SJCRH30 (cell line): ENCODE results near the gene BMP7. TPM values are rescaled to one million over a fixed set of nuclear protein-coding genes. Genes with fewer than 3 reads are reported as not detected.
A peak's percentile ranks its signal among the peaks of the same experiment; 100 is the strongest.
"Not testable (repeated sequence)": the region's sequence is repeated elsewhere in the genome, so short reads cannot be mapped to it uniquely, and the experiment has no call there.

Source experiments
- DNase-seq, 2 experiments: peaks; one replicate each; pipeline ENCODE4 v3.0.0-alpha.2; 2015 to 2020
- H3K27ac ChIP-seq: fragments of 250-450 bp; sonication (Bioruptor Pico); 2 replicates; pipeline ENCODE4 v1.5.1; 2020; ENCODE audit warnings: mild to moderate bottlenecking, moderate library complexity
- H3K27me3 ChIP-seq: fragments of 250-450 bp; sonication (Bioruptor Pico); 2 replicates; pipeline ENCODE4 v1.5.1; 2020; ENCODE audit warnings: mild to moderate bottlenecking, moderate library complexity
- H3K36me3 ChIP-seq: fragments of 250-450 bp; sonication (Bioruptor Pico); 2 replicates; pipeline ENCODE4 v1.5.1; 2020; ENCODE audit warnings: mild to moderate bottlenecking, moderate library complexity
- H3K4me1 ChIP-seq: fragments of 250-450 bp; sonication (Bioruptor Pico); 2 replicates; pipeline ENCODE4 v1.5.1; 2020; ENCODE audit warnings: mild to moderate bottlenecking, moderate library complexity
- H3K4me3 ChIP-seq: fragments of 250-450 bp; sonication (Bioruptor Pico); 2 replicates; pipeline ENCODE4 v1.5.1; 2020; ENCODE audit warnings: mild to moderate bottlenecking, moderate library complexity
- H3K9me3 ChIP-seq: fragments of 250-450 bp; sonication (Bioruptor Pico); replicated peaks from 2 replicates; pipeline ENCODE4 v1.5.1; 2020; ENCODE audit warnings: mild to moderate bottlenecking, moderate library complexity
- total RNA-seq: library from RNA; depleted of rRNA; stranded (reverse); fragments of >200 nt; shearing (Covaris generic); gene quantifications from 2 replicates; pipeline ENCODE4 v1.2.3, GENCODE V29; 2014

The BMP7 gene
- total RNA-seq, 1 experiment from 2014 or later, result 15.6 TPM

DNA sequence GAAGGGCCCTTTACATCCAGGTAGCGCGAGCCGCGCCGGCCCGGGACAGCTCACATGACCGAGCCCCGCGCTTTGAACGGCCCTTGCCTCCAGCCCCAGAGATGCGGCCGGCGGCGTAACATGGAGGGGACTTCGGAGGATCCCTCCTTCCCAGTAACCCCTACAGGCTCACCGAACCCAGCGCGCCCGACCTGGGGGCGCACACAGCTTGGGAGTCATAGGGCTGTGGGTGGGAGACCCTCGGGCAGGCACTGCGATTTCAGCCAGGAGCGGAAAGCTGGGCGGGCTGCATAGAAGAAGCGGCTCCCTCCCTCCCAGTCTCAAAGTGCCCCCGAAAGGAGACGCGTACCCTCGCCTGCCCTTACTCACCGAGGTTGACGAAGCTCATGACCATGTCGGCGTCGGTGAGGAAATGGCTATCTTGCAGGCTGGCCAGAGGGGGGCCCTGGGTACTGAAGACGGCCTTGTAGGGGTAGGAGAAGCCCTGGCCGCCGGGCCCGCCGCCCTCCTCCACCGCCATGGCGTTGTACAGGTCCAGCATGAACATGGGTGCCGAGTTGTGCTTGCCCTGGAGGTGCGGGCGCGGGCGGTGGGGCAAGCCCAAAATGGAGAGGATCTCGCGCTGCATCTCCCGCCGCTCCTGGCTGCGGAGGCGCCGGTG, 975 bp downstream of the BMP7 start:
- Histone ChIP-seq H3K4me3 (peak overlapping the region; percentile 64), H3K4me1 (peaks cover 36% of the 10 kb centered on the region)

DNA sequence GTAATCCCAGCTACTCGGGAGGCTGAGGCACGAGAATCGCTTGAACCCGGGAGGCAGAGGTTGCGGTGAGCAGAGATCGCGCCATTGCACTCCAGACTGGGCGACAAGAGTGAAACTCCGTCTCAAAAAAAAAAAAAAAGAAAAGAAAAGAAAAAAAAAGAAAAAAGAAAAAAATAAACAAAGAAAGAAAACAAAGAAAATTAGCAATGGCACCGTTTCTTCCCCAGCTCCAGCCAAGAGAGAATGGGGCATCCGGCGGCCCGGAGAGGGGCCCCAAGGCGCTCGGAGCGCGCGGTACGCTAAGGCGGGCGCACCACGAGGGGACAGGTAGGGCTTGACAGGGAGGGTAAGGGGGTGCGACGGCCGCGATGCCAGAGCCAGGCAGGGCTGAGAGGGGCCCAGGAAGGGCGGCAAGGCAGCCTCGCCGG, 1.5 kb downstream of the BMP7 start:
- H3K27me3 ChIP-seq, H3K9me3 ChIP-seq, H3K27ac ChIP-seq, H3K36me3 ChIP-seq, H3K4me3 ChIP-seq, DNase-seq: not testable (repeated sequence)
- H3K4me1 ChIP-seq, result peaks cover 37% of the 10 kb centered on the region

More for the DNA sequence above, 975 bp downstream of the BMP7 start:
- Histone ChIP-seq H3K36me3 (no peaks in the 10 kb centered on the region), H3K9me3 (no peaks in the 10 kb centered on the region), H3K27ac (no peak overlapping the region), H3K27me3 (no peaks in the 10 kb centered on the region)
- DNase-seq, result no peak

DNA sequence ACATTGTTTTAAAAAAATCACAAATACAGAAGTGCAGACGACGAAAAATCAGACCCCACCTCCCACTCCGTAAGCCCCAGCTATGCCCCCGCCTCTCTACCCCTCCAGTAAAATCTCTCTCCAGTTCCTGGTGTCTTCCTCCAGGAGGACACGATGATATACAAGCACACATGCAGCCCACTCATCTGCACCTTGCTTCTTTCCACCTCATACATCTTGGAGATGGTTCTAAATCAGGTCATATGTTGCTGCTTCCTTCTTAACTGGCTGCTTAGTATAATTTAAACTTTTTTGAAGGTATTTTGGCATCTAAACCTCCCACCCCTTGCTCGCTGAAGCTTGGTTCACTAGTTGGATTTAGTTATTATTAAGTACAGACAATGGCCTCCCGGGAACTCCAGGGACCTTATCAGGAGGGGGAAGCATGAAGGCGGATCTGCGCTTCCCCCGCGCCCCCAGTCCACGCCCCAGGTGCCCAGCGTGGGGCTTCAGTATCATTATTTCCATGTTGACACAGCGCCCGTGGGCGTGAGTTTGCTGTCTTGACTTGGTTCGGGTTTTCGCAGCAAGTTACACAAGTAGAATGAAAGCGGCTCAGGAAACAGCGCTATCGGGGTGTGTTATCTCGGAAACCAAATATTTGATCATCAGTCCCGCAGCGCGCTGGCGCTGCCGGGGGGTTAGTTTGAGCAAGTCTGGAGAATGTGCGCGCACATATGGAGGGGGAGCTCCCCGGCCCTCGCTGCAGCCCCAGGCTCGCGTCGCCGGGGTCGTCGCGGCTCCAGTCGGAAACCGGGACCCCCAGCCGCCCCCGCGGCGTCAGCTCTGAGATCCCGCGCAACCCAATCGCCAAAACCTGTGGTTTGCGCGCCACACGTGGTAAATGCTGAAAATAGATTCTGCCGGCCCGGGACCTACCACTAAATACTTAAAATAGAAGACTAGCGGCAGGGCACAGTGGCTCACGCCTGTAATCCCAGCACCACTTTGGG, 2.3 kb downstream of the BMP7 start:
- no peaks in the 10 kb centered on the region for H3K9me3 ChIP-seq
- H3K27ac ChIP-seq, result no peak overlapping the region
- peaks cover 45% of the 10 kb centered on the region for H3K4me1 ChIP-seq
- DNase-seq, result no peak
- no peaks in the 10 kb centered on the region for H3K36me3 ChIP-seq
- no peaks in the 10 kb centered on the region for H3K27me3 ChIP-seq
- H3K4me3 ChIP-seq, result no peak overlapping the region

DNA sequence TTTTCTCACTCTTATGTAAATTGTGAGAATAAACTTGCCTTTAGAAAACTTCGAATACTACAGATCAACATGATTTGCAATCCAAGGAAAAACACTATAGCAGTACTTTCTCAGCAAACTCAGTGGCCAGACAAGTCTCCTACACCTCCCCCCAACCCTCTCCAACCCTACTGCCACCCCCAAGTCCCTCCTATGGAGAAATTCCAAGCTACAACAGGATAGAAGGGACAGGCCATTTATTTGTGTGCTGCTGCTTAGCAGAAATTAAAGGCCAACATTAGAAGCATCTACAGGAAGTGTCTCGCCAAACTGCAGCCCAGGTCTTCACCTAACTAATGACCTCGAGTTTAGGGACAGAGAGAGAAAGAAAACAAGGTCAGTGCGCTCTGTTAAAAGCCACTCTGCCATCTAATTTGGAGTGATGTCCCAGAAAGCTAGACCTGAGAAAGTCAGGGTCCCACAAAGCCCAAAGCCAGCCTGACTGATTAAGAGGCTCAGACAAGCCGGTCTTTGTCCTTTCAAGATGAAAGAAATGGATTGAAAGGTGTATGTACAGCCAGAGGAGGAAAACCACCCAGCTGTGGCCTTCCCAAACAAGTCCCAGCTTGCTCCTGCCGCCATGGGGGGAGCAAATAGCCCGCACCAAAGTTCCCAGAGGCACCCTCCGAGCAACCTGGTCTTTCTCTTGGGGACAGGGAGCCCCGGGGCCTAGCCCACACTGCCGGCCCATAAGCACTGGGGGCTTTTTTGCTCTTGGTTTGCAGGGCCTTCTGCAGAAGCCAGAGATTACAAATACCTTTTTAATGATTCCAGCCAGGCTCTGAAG, 3.4 kb downstream of the BMP7 start:
- peaks cover 56% of the 10 kb centered on the region for H3K4me1 ChIP-seq
- peak in 1 of 2 experiments; percentile 63 for DNase-seq
- no peak overlapping the region for H3K27ac ChIP-seq
- no peaks in the 10 kb centered on the region for H3K36me3 ChIP-seq
- H3K9me3 ChIP-seq, result no peaks in the 10 kb centered on the region
- no peak overlapping the region for H3K4me3 ChIP-seq
- H3K27me3 ChIP-seq, result no peaks in the 10 kb centered on the region

DNA sequence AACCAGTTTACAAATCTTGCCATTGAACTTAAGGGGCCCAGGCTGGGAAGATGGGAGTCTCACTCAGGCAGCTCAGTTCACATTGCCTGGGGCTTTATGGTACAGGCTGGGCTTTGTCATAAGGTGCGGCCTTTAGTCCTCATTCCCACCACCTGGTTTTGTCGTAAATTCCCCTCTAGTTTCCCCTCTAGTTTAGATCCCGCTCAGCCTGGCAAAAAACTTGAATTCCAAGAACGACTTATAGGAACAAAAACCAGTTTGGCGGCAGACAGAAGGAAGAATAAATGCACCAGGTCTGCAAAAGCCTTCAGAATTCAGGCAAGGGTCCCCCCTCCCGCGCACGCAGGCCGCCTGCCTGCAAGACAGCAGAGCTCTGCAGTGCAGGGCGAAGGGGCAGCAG, 4.1 kb downstream of the BMP7 start:
- Histone ChIP-seq H3K9me3 (no peaks in the 10 kb centered on the region), H3K36me3 (no peaks in the 10 kb centered on the region), H3K4me3 (no peak overlapping the region), H3K27ac (no peak overlapping the region; the same call in 1 of the 2 replicates), H3K27me3 (no peaks in the 10 kb centered on the region), H3K4me1 (peaks cover 59% of the 10 kb centered on the region)
- DNase-seq, result no peak

DNA sequence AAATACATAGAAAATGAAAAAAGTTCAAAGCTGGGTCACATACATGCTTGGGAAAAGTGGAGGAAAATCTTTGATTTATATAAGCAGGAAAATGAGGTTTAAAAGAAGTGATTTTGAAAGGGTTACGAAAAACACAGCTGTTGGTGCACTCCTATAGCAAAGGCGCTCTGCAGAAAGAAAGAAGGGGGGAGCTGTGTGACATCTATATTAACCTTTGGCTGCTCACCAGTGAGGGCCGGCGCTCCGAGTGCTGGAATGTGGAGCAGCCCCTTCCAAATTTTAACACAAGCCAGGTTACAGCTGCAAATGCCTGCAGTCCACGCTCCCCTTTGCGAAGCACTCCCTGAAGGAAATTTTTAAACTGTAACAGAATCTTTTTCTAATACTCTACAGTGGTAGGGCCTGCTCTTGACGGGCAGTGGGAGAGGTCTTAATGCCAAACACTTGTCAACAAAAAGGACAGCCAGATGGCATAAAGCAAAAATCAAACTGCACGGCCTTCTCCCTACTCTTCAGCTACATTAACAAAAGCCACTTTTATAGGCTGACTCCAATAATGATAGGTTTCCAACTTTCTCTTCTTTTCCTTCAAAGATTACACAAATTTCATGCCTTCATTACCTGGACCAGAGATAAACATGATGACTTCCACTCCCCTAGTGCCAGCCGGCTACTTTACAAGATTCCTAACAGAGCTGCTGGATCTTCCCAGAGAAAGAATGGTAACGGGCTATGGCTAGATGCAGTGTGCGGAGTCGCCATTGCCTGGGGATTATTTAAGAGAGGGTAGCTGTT, 4.8 kb downstream of the BMP7 start:
- Histone ChIP-seq H3K4me3 (peak overlapping the region; percentile 26), H3K4me1 (peaks cover 59% of the 10 kb centered on the region), H3K27ac (peak overlapping the region; percentile 12; the same call in 1 of the 2 replicates), H3K9me3 (no peaks in the 10 kb centered on the region), H3K27me3 (no peaks in the 10 kb centered on the region), H3K36me3 (no peaks in the 10 kb centered on the region)
- peak in 1 of 2 experiments; percentile 51 for DNase-seq

DNA sequence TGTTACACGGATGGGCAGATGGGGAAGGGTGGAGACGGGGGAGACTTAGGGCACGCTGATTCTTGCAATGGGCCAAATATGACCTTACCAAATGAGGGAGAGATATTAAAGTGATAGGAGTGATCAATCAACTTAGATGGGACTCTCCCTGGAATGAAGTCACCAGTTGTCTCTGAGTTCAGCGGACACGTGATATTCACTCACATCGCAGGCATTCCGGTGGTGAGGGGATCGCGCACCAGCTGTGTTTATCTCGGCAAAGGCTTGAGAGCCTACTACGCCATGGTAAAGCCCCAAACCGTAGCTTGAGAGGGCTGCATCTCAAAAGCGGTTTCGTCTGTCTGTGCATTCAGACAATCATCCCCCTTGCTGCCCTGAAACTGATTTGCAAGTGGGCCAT, 5.5 kb downstream of the BMP7 start:
- peak; percentile 89 to 91 for DNase-seq
- no peaks in the 10 kb centered on the region for H3K9me3 ChIP-seq
- peaks cover 59% of the 10 kb centered on the region for H3K4me1 ChIP-seq
- no peaks in the 10 kb centered on the region for H3K27me3 ChIP-seq
- H3K27ac ChIP-seq, result peak overlapping the region; percentile 12; the same call in 1 of the 2 replicates
- no peaks in the 10 kb centered on the region for H3K36me3 ChIP-seq
- H3K4me3 ChIP-seq, result peak overlapping the region; percentile 26

DNA sequence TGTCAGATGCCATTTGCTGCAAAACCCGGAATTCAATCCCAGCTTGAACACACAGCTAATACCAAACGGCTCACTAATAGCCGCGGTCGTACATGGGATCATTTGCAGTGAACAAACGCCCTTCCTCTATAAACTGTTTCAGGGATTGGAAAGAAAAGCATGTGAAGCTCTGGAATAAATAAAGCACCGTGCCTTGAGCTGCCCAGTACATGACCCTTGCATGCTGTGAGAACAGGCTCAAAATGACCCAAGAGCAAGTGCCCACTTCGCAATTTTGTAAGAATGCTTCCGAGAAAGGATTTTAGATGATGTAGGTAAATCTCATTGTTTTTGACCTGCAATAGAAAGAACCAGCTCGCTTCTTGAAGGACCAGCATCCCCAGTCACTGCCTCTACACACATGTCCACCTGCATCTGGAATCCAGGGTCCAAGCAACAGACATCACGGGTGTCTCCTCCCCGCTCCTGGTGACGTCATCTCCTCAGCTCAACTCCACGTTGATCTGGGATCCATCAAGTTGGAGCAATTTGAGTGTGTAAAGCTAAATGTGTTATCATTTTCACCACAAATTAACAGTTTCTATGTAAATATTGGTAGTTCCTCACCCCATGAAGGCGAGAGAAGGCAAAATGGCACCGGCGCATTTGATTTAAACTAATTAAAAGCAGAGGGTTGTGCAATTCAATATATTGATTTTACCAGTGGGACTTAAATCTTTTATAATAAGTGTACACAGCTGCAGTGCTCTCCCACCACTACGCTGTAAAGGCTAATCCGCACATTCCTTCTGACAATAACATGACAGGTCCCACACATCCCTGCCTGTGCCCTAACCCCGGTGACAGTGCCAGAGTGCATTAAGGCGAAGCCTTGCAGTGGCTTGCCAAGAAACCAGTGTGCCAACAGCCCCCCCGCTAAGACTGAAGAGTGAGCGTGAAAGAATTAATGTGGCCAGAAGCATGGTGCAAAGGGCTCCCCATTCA, 6.2 kb downstream of the BMP7 start:
- Histone ChIP-seq H3K9me3 (no peaks in the 10 kb centered on the region), H3K27ac (peak overlapping the region; percentile 12; the same call in 1 of the 2 replicates), H3K27me3 (no peaks in the 10 kb centered on the region), H3K4me3 (peak overlapping the region; percentile 26), H3K36me3 (no peaks in the 10 kb centered on the region), H3K4me1 (peaks cover 59% of the 10 kb centered on the region)
- no peak for DNase-seq

DNA sequence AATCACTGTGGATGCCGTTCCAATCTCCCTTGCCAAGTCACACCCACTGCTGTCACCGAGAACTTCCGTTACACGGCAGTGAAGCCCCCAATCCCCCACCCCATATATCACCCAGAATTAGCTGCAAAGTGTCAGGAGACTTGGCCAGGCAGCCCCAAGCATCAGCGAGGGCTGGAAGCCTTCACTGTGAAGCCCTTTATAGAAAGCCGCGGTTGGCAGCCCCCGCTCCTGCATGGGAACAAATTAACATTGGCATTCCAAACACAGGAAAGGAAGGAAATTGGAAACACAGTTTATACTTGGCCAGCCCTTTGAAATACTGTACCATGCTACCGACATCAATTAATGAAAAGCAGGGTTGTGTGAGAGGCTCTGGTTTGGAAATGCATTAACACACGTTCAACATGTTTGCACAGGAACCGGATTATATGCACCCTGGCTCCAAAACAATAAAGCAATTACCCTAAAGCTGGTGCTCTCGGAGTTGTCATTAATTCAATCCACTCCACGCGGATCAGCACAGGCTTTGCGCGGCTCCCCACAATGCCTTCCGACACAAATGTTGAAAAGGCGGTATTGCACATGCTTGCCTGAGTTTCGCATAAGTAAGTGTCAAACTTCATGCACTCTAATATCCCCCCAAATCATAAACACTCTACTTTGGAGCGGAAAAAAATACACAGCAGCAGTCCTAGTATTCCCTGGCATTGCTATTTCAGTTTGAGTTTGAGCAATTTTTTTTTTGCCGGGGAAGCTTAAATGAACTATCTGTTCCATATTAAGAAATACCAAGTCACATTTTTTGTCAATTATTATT, 7.1 kb downstream of the BMP7 start:
- H3K4me3 ChIP-seq, result no peak overlapping the region
- H3K36me3 ChIP-seq, result no peaks in the 10 kb centered on the region
- peaks cover 59% of the 10 kb centered on the region for H3K4me1 ChIP-seq
- no peak overlapping the region for H3K27ac ChIP-seq
- no peaks in the 10 kb centered on the region for H3K27me3 ChIP-seq
- DNase-seq, result no peak
- no peaks in the 10 kb centered on the region for H3K9me3 ChIP-seq

DNA sequence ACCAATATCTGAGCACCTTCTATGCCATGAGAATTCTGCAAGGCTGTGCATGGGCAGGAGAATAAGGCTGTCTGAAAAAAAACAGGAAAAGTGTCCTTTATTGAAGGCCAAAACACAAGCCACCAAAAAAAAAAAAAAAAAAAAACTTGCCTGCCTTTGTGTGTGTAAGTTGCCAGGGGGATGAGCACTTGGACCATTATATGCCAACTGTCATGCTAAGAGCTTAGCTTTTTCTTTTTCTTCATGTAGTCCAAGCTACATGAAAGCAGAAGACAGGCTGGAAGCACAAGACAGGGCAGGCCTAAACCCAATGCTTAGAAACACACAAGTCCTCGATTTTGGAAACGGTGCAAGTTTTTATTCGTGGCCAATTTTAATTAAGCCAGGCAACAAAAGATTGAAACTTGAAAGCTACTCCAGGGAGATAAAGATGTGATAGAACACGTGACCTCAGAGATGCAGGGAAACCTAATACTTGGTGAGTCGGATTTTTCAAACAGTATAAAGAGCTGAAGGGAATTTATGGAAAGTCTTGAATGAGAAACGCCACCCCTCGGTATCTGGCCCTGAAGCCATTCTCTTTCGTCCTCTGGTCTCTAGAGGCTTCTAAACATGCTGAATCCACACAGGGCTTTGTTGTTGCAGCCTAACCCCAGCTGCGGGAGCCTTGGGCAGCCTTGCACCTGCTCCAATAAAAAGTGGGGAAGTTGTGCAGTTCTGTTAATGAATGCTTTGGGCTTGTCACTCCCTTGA, 8.6 kb downstream of the BMP7 start:
- DNase-seq, result peak; percentile 70 to 88
- no peaks in the 10 kb centered on the region for H3K36me3 ChIP-seq
- H3K9me3 ChIP-seq, result no peaks in the 10 kb centered on the region
- no peak overlapping the region for H3K27ac ChIP-seq
- H3K27me3 ChIP-seq, result no peaks in the 10 kb centered on the region
- H3K4me1 ChIP-seq, result peaks cover 53% of the 10 kb centered on the region
- H3K4me3 ChIP-seq, result no peak overlapping the region

DNA sequence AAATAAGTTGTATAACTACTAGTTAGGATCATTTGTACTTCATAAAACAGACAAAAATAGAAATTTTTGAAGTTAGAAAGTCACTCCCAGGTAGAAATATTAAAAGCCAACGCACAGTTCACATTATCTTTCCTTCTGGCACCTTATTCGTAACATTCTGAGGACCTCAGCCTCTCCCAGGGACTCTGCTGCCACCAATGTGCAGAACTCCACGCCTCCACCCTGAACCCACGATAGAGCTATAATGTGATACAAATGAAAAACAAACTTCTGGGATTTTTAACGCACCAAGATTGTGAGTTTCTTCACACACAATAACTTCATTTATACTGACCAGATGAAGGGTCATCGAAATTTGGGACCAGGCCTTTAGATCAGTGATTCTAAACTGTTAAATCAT, 9.5 kb downstream of the BMP7 start:
- H3K27me3 ChIP-seq, result no peaks in the 10 kb centered on the region
- no peak overlapping the region for H3K27ac ChIP-seq
- H3K9me3 ChIP-seq, result no peaks in the 10 kb centered on the region
- H3K4me3 ChIP-seq, result no peak overlapping the region
- H3K36me3 ChIP-seq, result no peaks in the 10 kb centered on the region
- DNase-seq, result no peak
- peaks cover 53% of the 10 kb centered on the region for H3K4me1 ChIP-seq

DNA sequence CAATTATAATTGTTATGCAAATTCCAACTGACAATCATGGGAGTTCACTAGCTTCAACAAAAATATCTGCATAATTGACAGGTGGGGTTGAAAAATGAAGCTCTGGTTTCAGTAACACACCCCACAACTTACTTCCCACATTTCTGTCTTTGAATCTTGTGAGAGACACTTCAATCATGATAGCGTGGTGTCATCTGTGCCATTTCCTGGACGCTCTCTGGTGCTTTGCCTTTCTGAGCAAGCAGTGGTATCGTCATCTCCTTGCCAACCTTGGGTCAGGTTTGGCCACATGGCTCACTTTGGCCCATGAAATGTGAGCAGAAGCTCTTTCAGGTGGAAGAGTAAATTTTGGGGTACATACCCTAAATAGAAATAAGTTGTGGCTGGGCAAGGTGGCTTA, 10.2 kb downstream of the BMP7 start:
- H3K9me3 ChIP-seq, result no peaks in the 10 kb centered on the region
- H3K4me1 ChIP-seq, result peaks cover 53% of the 10 kb centered on the region
- no peaks in the 10 kb centered on the region for H3K27me3 ChIP-seq
- H3K4me3 ChIP-seq, result no peak overlapping the region
- DNase-seq, result no peak
- H3K27ac ChIP-seq, result no peak overlapping the region
- H3K36me3 ChIP-seq, result no peaks in the 10 kb centered on the region
